K562 (cell line): Measurements from ENCODE around the gene SFXN5. TPM values are rescaled to one million over a fixed set of nuclear protein-coding genes. Genes with fewer than 3 reads are reported as not detected.

Experiments
- ATAC-seq: fragments of 200-7000 bp; cut with Tn5 transposase; 3 replicates; pipeline ENCODE4 v1.9.1; 2020; ENCODE audit warnings: moderate library complexity
- BruUV-seq: library from RNA; stranded (reverse); fragments of 400-500 nt; replicated peaks from 2 replicates; lab custom pipeline; 2021; lab: Mats Ljungman, UMichigan
- CTCF ChIA-PET: fragments of 300-600 bp; formaldehyde crosslinking; extraction: SDS; loops from one replicate; lab custom pipeline; 2021; ENCODE audit warnings: low intra/inter-chr PET ratio; lab: Yijun Ruan, JAX
- POLR2A ChIA-PET: fragments of 300-600, 350-650 bp; sonication (Branson Sonifier 250); formaldehyde crosslinking; extraction: SDS; loops from one replicate; lab custom pipeline; 2021; ENCODE audit warnings: antibody characterized with exemption, inconsistent platforms; lab: Yijun Ruan, JAX
- DNase-seq, 4 experiments: peaks; one replicate each; pipeline versions ENCODE4 v3.0.0 to v3.0.0-alpha.2; 2011 to 2018; ENCODE audit warnings: low spot score in 3 of 4, mixed read lengths in 3 of 4; ENCODE audit errors: extremely low read depth in 1 of 4
- FAIRE-seq: peaks from 2 replicates; lab custom pipeline; 2011; peaks lifted over from hg19 to GRCh38; lab: Jason Lieb, UNC
- H2AFZ ChIP-seq: 2 replicates; pipeline ENCODE4 v1.6.0; 2011; ENCODE audit warnings: low read depth, low read length, control low read depth, inconsistent platforms
- H3K27ac ChIP-seq: fragments of 200-600 bp; 3 replicates; pipeline ENCODE4 v1.8.0; 2011; ENCODE audit warnings: low read depth, mild to moderate bottlenecking, control low read depth, inconsistent platforms, low read length, moderate library complexity, mixed read lengths; ENCODE audit errors: extremely low read depth
- H3K27me3 ChIP-seq, 2 experiments: fragments of 300-600 bp in 1 of 2; 2 replicates in 1 of 2; 3 replicates in 1 of 2; pipeline versions ENCODE4 v1.6.0 to v1.8.0; 2011; ENCODE audit warnings: inconsistent platforms in 2 of 2, low read length in 2 of 2, mild to moderate bottlenecking in 1 of 2, mixed read lengths in 1 of 2, moderate library complexity in 1 of 2; ENCODE audit not compliant: control insufficient read depth in 2 of 2, insufficient read depth in 2 of 2
- H3K36me3 ChIP-seq: fragments of 300-600 bp; 3 replicates; pipeline ENCODE4 v1.8.0; 2011; ENCODE audit warnings: mild to moderate bottlenecking, low read length, inconsistent platforms; ENCODE audit not compliant: control insufficient read depth, insufficient read depth
- H3K4me1 ChIP-seq, 2 experiments: fragments of 200-600 bp in 1 of 2; replicated peaks in 1 of 2; 2 replicates in 1 of 2; 3 replicates in 1 of 2; pipeline versions ENCODE4 v1.5.1 to v1.8.0; 2011; ENCODE audit warnings: inconsistent platforms in 2 of 2, low read length in 2 of 2, mild to moderate bottlenecking in 1 of 2, mixed read lengths in 1 of 2, moderate library complexity in 1 of 2; ENCODE audit not compliant: control insufficient read depth in 2 of 2, insufficient read depth in 2 of 2
- H3K4me2 ChIP-seq: 2 replicates; pipeline ENCODE4 v1.6.1; 2011; ENCODE audit warnings: low read length, control low read depth, inconsistent platforms, mixed read lengths; ENCODE audit not compliant: insufficient read depth
- H3K4me3 ChIP-seq: fragments of 200-600 bp; sonication (generic), shearing (Covaris generic); 2 replicates; pipeline ENCODE4 v1.5.1; 2016; ENCODE audit warnings: control low read depth, inconsistent platforms
- H3K79me2 ChIP-seq: fragments of 200-600 bp; 3 replicates; pipeline ENCODE4 v1.8.0; 2011; ENCODE audit warnings: low read length, inconsistent platforms; ENCODE audit not compliant: control insufficient read depth, insufficient read depth
- H3K9ac ChIP-seq, 2 experiments: 2 replicates each; pipeline versions ENCODE4 v1.6.0 to v1.6.1; 2011; ENCODE audit warnings: low read depth in 2 of 2, low read length in 2 of 2, control low read depth in 1 of 2, inconsistent platforms in 1 of 2, mild to moderate bottlenecking in 1 of 2, mixed read lengths in 1 of 2; ENCODE audit not compliant: insufficient read depth in 1 of 2
- H3K9me1 ChIP-seq: one replicate; pipeline ENCODE4 v1.6.0; 2011; ENCODE audit warnings: inconsistent platforms, mild to moderate bottlenecking, low read length, moderate library complexity; ENCODE audit not compliant: control insufficient read depth, insufficient read depth
- H3K9me3 ChIP-seq: replicated peaks from 2 replicates; pipeline ENCODE4 v1.5.1; 2011; ENCODE audit warnings: low read depth, low read length, inconsistent platforms; ENCODE audit not compliant: control insufficient read depth, insufficient read depth
- H4K20me1 ChIP-seq: replicated peaks from 2 replicates; pipeline ENCODE4 v1.6.1; 2011; ENCODE audit warnings: low read length, inconsistent platforms, mixed read lengths; ENCODE audit not compliant: control insufficient read depth, insufficient read depth
- CBFB ChIP-seq: sonication (generic); formaldehyde crosslinking; IDR thresholded peaks from 2 replicates; pipeline ENCODE4 v1.4.0; 2020; ENCODE audit warnings: mild to moderate bottlenecking, missing genetic modification reagents
- ESRRB ChIP-seq: fragments of 250-450 bp; sonication (Bioruptor Pico); IDR thresholded peaks from 2 replicates; pipeline ENCODE4 v1.5.0; 2020; ENCODE audit warnings: mild to moderate bottlenecking, moderate library complexity, borderline replicate concordance
- EZH2 ChIP-seq: IDR thresholded peaks from 2 replicates; pipeline ENCODE4 v1.6.1; 2012; ENCODE audit warnings: low read depth, mild to moderate bottlenecking, inconsistent platforms, low read length, borderline replicate concordance
- FUS ChIP-seq: fragments of 200-400 bp; formaldehyde crosslinking; optimal IDR thresholded peaks from 2 replicates; pipeline ENCODE3; 2017; ENCODE audit warnings: low read depth, low read length
- HMG20B ChIP-seq: fragments of 250-450 bp; sonication (Bioruptor Pico); IDR thresholded peaks from 2 replicates; pipeline ENCODE4 v1.5.0; 2021; ENCODE audit warnings: mild to moderate bottlenecking
- ILF3 ChIP-seq: fragments of 450-650 bp; IDR thresholded peaks from 2 replicates; pipeline ENCODE4 v1.6.1; 2018; ENCODE audit warnings: antibody characterized with exemption, mild to moderate bottlenecking, moderate library complexity, borderline replicate concordance
- MED1 ChIP-seq: sonication (generic); formaldehyde crosslinking; IDR thresholded peaks from 2 replicates; pipeline ENCODE4 v1.8.1; 2023; ENCODE audit warnings: missing genetic modification reagents, borderline replicate concordance
- MXI1 ChIP-seq: IDR thresholded peaks from 2 replicates; pipeline ENCODE4 v1.6.1; 2011; ENCODE audit warnings: low read depth, mild to moderate bottlenecking, improper control_type of control experiment, low read length
- NFIX ChIP-seq: fragments of 250-450 bp; sonication (Bioruptor Pico); IDR thresholded peaks from 2 replicates; pipeline ENCODE4 v1.4.0; 2020; ENCODE audit warnings: low read depth, mild to moderate bottlenecking, moderate library complexity
- PHF8 ChIP-seq: fragments of 200-600 bp; sonication (generic); IDR thresholded peaks from 2 replicates; pipeline ENCODE4 v1.6.1; 2012; ENCODE audit warnings: mixed run types, mild to moderate bottlenecking, inconsistent platforms, low read length, moderate library complexity, borderline replicate concordance
- PTBP1 ChIP-seq: fragments of 200-400 bp; formaldehyde crosslinking; IDR thresholded peaks from 2 replicates; pipeline ENCODE4 v1.6.1; 2017; ENCODE audit warnings: low read depth, low read length
- RBFOX2 ChIP-seq: fragments of 200-400 bp; formaldehyde crosslinking; IDR thresholded peaks from 2 replicates; pipeline ENCODE4 v1.6.1; 2017; ENCODE audit warnings: low read depth, mild to moderate bottlenecking, low read length, moderate library complexity
- RHOXF2B ChIP-seq: fragments of 250-450 bp; sonication (Bioruptor Pico); conservative IDR thresholded peaks from 2 replicates; pipeline ENCODE4 v1.5.1; 2021
- SREBF2 ChIP-seq: sonication (generic); formaldehyde crosslinking; IDR thresholded peaks from 2 replicates; pipeline ENCODE4 v1.4.0; 2020; ENCODE audit warnings: mild to moderate bottlenecking, missing genetic modification reagents
- TRIM24 ChIP-seq, 2 experiments: fragments of 450-650 bp; IDR thresholded peaks; 2 replicates each; pipeline ENCODE4 v1.6.1; 2016
- ZNF263 ChIP-seq: sonication (generic); formaldehyde crosslinking; IDR thresholded peaks from 2 replicates; pipeline ENCODE4 v1.8.0; 2022; ENCODE audit warnings: mild to moderate bottlenecking, missing genetic modification reagents, borderline replicate concordance
- ZNF431 ChIP-seq: sonication (generic); formaldehyde crosslinking; IDR thresholded peaks from 2 replicates; pipeline ENCODE4 v1.8.0; 2022; ENCODE audit warnings: mild to moderate bottlenecking, missing genetic modification reagents
- ZNF644 ChIP-seq: fragments of 200-800 bp; sonication (Bioruptor generic); IDR thresholded peaks from 2 replicates; pipeline ENCODE4 v1.6.1; 2016; ENCODE audit warnings: low read depth, missing genetic modification characterization, missing compliant biosample characterization
- WGBS: fragments of 100-300 bp; shearing (Covaris generic); methylation state at CpG from one replicate; pipeline ENCODE4 v1.1.6; 2016; ENCODE audit warnings: low coverage, mixed read lengths; ENCODE audit not compliant: insufficient coverage; ENCODE audit errors: missing lambda C conversion rate; 5-methylcytosine and 5-hydroxymethylcytosine counted together
- in situ Hi-C: fragments of 300-500 bp; cut with MboI; formaldehyde crosslinking; loops from 4 replicates; pipeline ENCODE4 v1.15.0; 2018; ENCODE audit warnings: inconsistent platforms, mixed read lengths
- intact Hi-C: fragments of 100-400 bp; cut with micrococcal nuclease; formaldehyde crosslinking; loops from 2 replicates; pipeline ENCODE4 v1.14.2; 2022
- polyA plus RNA-seq, 8 experiments: library from polyadenylated mRNA; depleted of rRNA in 4 of 8; stranded (reverse) in 5 of 8; unstranded in 3 of 8; fragments of >200 nt; fragmentation: Nextera tagmentation in 2 of 8; fragmentation: Illumina TruSeq in 1 of 8; extraction: Ambion mirVana in 2 of 8; extraction: Trizol in 1 of 8; gene quantifications; 2 replicates each; pipeline versions ENCODE4 v1.2.1 to v1.2.3, GENCODE V29; 2011 to 2014; ENCODE audit warnings: inconsistent platforms in 1 of 8, missing spikeins in 1 of 8
- total RNA-seq, 7 experiments: library from RNA; depleted of rRNA in 6 of 7; stranded (reverse); fragments of >200 nt in 6 of 7; fragmentation: Illumina TruSeq in 2 of 7; extraction: Trizol in 2 of 7; gene quantifications; 2 replicates each; pipeline versions ENCODE4 v1.2.1 to v1.2.3, GENCODE V29; 2011 to 2021; ENCODE audit warnings: low replicate concordance in 1 of 7
- TF ChIP-seq, protein P1 (sequence below): sonication (generic); formaldehyde crosslinking; IDR thresholded peaks from 2 replicates; pipeline ENCODE4 v1.8.1; 2023; ENCODE audit warnings: missing genetic modification reagents, mild to moderate bottlenecking, borderline replicate concordance

SFXN5 gene
- total and polyA plus RNA-seq, 9 of the 15 experiments (the other 6 are each of a cell fraction or from before 2014, with no cell fraction given): 8.3 to 22.6 (median 16.0) TPM

DNA sequence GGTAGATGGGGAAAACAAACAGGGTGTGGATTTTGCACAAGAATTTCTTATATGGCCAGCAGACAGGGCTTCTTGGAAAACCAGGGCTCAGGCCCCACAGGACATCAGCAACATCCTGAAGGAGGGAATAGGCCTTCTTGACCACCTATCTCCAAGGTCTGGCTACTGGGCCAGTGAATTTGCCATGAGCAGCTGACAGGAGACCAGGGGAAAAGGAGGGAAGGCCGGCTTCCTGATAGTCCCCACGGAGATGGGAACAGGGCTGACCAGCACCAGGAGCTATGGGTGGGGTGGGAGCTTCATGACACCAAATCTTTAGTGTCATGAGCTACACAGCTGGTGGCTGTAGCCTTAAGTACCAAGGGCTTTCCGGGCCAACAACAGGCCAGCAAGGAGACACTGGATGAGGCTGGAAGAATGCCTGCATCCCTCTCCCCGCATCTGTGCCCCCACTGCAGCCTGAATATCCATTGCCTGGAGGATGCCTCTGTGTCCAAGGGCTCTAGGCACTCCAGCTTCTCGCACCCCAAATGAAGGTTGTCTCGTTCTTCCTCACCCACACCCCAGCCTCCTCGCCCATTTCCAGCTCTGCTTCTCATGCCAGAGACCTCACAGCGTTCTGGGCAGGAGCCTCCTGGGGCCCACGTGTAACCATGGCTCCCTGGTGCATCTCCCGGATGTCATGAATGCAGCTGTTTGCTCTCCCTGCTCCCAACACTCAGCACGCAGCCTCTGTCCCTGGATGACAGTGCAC is 79.4 kb downstream of the SFXN5 start:
- 64% methylated on average over 11 of the region's 11 CpGs for WGBS
- Histone ChIP-seq H3K9me1 (peaks cover 3% of the 10 kb centered on the region), H2AFZ (no peak overlapping the region), H4K20me1 (0 out of 2 replicates have a peak, but pooled peaks cover 3% of the 10 kb centered on the region), H3K4me1 (peaks cover 0 to 12% of the 10 kb centered on the region in 2 experiments; a peak in 2 of 5 replicates), H3K4me2 (no peak overlapping the region), H3K9ac (peak overlapping the region in 1 of 2 experiments; percentile 67; a peak in 2 of 4 replicates), H3K27me3 (no peaks in the 10 kb centered on the region), H3K9me3 (no peaks in the 10 kb centered on the region), H3K27ac (no peak overlapping the region), H3K79me2 (no peaks in the 10 kb centered on the region), H3K36me3 (no peaks in the 10 kb centered on the region), H3K4me3 (no peak overlapping the region)
- in situ Hi-C loops: no loop called here
- FAIRE-seq (no peak), DNase-seq (no peak), ATAC-seq (no peak)
- ChIA-PET CTCF (interaction anchor here (0.6 to 2.3 kb wide), 6 partner anchors 26 to 186 kb away, joined by 3 to 16 read pairs (median 7); no protein-coding TSS in a partner anchor), POLR2A (interaction anchor here (0.6 to 0.9 kb wide), 4 partner anchors 12 to 1278 kb away, joined by 3 read pairs; no protein-coding TSS in a partner anchor)
- intact Hi-C loops: loop anchor here (2.0 kb wide), 2 partner anchors 171 to 185 kb away; no protein-coding TSS in a partner anchor
- BruUV-seq: no TSS peak
- TF ChIP-seq ESRRB (no peak), MED1 (no peak), ZNF431 (CRISPR knock-in tag) (no peak), SREBF2 (no peak), HMG20B (CRISPR knock-in tag) (no peak), ILF3 (no peak), ZNF644 (no peak), EZH2 (no peak), PHF8 (no peak), CBFB (CRISPR knock-in tag) (no peak), NFIX (CRISPR knock-in tag) (no peak), PTBP1 (no peak), MXI1 (no peak), ZNF263 (CRISPR knock-in tag) (no peak), FUS (no peak), RBFOX2 (no peak), TRIM24 (IDR thresholded peaks at IDR 0.05) (no peak), RHOXF2B (CRISPR knock-in tag) (no peak)
- TF ChIP-seq, protein P1, sequence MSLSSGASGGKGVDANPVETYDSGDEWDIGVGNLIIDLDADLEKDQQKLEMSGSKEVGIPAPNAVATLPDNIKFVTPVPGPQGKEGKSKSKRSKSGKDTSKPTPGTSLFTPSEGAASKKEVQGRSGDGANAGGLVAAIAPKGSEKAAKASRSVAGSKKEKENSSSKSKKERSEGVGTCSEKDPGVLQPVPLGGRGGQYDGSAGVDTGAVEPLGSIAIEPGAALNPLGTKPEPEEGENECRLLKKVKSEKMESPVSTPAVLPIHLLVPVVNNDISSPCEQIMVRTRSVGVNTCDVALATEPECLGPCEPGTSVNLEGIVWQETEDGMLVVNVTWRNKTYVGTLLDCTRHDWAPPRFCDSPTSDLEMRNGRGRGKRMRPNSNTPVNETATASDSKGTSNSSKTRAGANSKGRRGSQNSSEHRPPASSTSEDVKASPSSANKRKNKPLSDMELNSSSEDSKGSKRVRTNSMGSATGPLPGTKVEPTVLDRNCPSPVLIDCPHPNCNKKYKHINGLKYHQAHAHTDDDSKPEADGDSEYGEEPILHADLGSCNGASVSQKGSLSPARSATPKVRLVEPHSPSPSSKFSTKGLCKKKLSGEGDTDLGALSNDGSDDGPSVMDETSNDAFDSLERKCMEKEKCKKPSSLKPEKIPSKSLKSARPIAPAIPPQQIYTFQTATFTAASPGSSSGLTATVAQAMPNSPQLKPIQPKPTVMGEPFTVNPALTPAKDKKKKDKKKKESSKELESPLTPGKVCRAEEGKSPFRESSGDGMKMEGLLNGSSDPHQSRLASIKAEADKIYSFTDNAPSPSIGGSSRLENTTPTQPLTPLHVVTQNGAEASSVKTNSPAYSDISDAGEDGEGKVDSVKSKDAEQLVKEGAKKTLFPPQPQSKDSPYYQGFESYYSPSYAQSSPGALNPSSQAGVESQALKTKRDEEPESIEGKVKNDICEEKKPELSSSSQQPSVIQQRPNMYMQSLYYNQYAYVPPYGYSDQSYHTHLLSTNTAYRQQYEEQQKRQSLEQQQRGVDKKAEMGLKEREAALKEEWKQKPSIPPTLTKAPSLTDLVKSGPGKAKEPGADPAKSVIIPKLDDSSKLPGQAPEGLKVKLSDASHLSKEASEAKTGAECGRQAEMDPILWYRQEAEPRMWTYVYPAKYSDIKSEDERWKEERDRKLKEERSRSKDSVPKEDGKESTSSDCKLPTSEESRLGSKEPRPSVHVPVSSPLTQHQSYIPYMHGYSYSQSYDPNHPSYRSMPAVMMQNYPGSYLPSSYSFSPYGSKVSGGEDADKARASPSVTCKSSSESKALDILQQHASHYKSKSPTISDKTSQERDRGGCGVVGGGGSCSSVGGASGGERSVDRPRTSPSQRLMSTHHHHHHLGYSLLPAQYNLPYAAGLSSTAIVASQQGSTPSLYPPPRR (CRISPR knock-in tag): no peak
